H1 (cell line): ENCODE data around the gene ARHGAP26. TPM values are rescaled to one million over a fixed set of nuclear protein-coding genes. Genes with fewer than 3 reads are reported as not detected.

ENCODE experiments used
- CTCF ChIA-PET: fragments of 300-600 bp; sonication (Branson Sonifier 250); formaldehyde crosslinking; loops from one replicate; lab custom pipeline; 2021; ENCODE audit not compliant: partially characterized antibody; lab: Charles Lee
- POLR2A ChIA-PET: fragments of 300-600 bp; sonication (Branson Sonifier 250); formaldehyde crosslinking; loops from one replicate; lab custom pipeline; 2021; ENCODE audit warnings: inconsistent platforms; ENCODE audit not compliant: partially characterized antibody; lab: Charles Lee
- DNase-seq, 2 experiments: peaks; one replicate each; pipeline versions ENCODE4 v3.0.0 to v3.0.0-alpha.2; 2010 to 2022; ENCODE audit warnings: low spot score in 2 of 2, low read depth in 1 of 2, mixed read lengths in 1 of 2
- FAIRE-seq: peaks from 2 replicates; lab custom pipeline; 2011; peaks lifted over from hg19 to GRCh38; lab: Jason Lieb, UNC
- H2AFZ ChIP-seq: 2 replicates; pipeline ENCODE4 v1.8.1; 2012; ENCODE audit warnings: low read length, inconsistent platforms
- H2AK5ac ChIP-seq: 2 replicates; pipeline ENCODE4 v1.6.1; 2013; ENCODE audit warnings: low read depth, low read length
- H2BK120ac ChIP-seq: replicated peaks from 2 replicates; pipeline ENCODE3; 2013; ENCODE audit warnings: low read depth, low read length, inconsistent platforms
- H2BK12ac ChIP-seq: 2 replicates; pipeline ENCODE4 v1.6.1; 2013; ENCODE audit warnings: low read depth, low read length
- H2BK15ac ChIP-seq: 2 replicates; pipeline ENCODE4 v1.6.1; 2013; ENCODE audit warnings: low read length
- H2BK20ac ChIP-seq: 2 replicates; pipeline ENCODE4 v1.6.1; 2013; ENCODE audit warnings: low read length
- H2BK5ac ChIP-seq: 2 replicates; pipeline ENCODE4 v1.6.1; 2013; ENCODE audit warnings: low read depth, low read length
- H3K14ac ChIP-seq: 2 replicates; pipeline ENCODE4 v1.6.1; 2013; ENCODE audit warnings: inconsistent platforms; ENCODE audit not compliant: insufficient read length
- H3K18ac ChIP-seq: 2 replicates; pipeline ENCODE4 v1.6.1; 2013; ENCODE audit warnings: low read length; ENCODE audit errors: extremely low read depth
- H3K23ac ChIP-seq: 2 replicates; pipeline ENCODE4 v1.6.1; 2013; ENCODE audit warnings: inconsistent platforms; ENCODE audit not compliant: insufficient read length
- H3K23me2 ChIP-seq: 2 replicates; pipeline ENCODE4 v1.6.1; 2013; ENCODE audit warnings: low read depth, low read length
- H3K27ac ChIP-seq: 2 replicates; pipeline ENCODE4 v1.6.1; 2011; ENCODE audit warnings: low read depth, low read length, inconsistent platforms
- H3K27me3 ChIP-seq, 4 experiments: replicated peaks in 1 of 4; 1 replicate in 1 of 4; 2 replicates in 3 of 4; pipeline versions ENCODE4 v1.6.1 to v1.8.1; 2011 to 2013; ENCODE audit warnings: low read length in 3 of 4, mild to moderate bottlenecking in 3 of 4, inconsistent platforms in 2 of 4, mixed read lengths in 2 of 4, moderate library complexity in 1 of 4; ENCODE audit not compliant: control insufficient read depth in 3 of 4, insufficient read depth in 3 of 4; ENCODE audit errors: extremely low read depth in 1 of 4
- H3K36me3 ChIP-seq, 4 experiments: 2 replicates each; pipeline versions ENCODE4 v1.6.1 to v1.8.1; 2011 to 2013; ENCODE audit warnings: mild to moderate bottlenecking in 4 of 4, low read length in 3 of 4, moderate library complexity in 2 of 4, control low read depth in 1 of 4, inconsistent platforms in 1 of 4; ENCODE audit not compliant: insufficient read depth in 4 of 4, control insufficient read depth in 2 of 4
- H3K4ac ChIP-seq: replicated peaks from 2 replicates; pipeline ENCODE3; 2013; ENCODE audit warnings: low read length, low read depth, mixed read lengths, inconsistent platforms; ENCODE audit not compliant: insufficient read length
- H3K4me1 ChIP-seq, 4 experiments: replicated peaks in 1 of 4; 1 replicate in 1 of 4; 2 replicates in 3 of 4; pipeline versions ENCODE4 v1.6.1 to v1.8.1; 2011 to 2013; ENCODE audit warnings: low read length in 3 of 4, inconsistent platforms in 2 of 4, mixed read lengths in 1 of 4; ENCODE audit not compliant: insufficient read depth in 4 of 4, control insufficient read depth in 3 of 4
- H3K4me2 ChIP-seq, 2 experiments: 2 replicates each; pipeline versions ENCODE4 v1.6.1 to v1.8.1; 2011 to 2013; ENCODE audit warnings: low read depth in 2 of 2, low read length in 2 of 2, control low read depth in 1 of 2, inconsistent platforms in 1 of 2, mild to moderate bottlenecking in 1 of 2; ENCODE audit not compliant: insufficient read depth in 1 of 2
- H3K4me3 ChIP-seq, 4 experiments: fragments of 200-600, 300-600 bp in 1 of 4; sonication (generic), shearing (Covaris generic), sonication (Bioruptor Twin) in 1 of 4; 2 replicates each; pipeline versions ENCODE4 v1.5.1 to v1.8.1; 2011 to 2016; ENCODE audit warnings: low read length in 4 of 4, low read depth in 3 of 4, control low read depth in 2 of 4, inconsistent platforms in 2 of 4, mild to moderate bottlenecking in 2 of 4, mixed read lengths in 1 of 4, moderate library complexity in 1 of 4; ENCODE audit not compliant: insufficient read depth in 2 of 4; ENCODE audit errors: extremely low read depth in 1 of 4
- H3K56ac ChIP-seq: replicated peaks from 2 replicates; pipeline ENCODE3; 2013; ENCODE audit warnings: low read depth, mild to moderate bottlenecking, mixed read lengths, low read length, inconsistent platforms; ENCODE audit not compliant: insufficient read length
- H3K79me1 ChIP-seq: 2 replicates; pipeline ENCODE4 v1.6.1; 2013; ENCODE audit warnings: low read depth, low read length, control low read depth
- H3K79me2 ChIP-seq, 2 experiments: 2 replicates each; pipeline versions ENCODE4 v1.6.1 to v1.8.1; 2012 to 2013; ENCODE audit warnings: low read length in 2 of 2, mild to moderate bottlenecking in 2 of 2, inconsistent platforms in 1 of 2; ENCODE audit not compliant: insufficient read depth in 2 of 2, control insufficient read depth in 1 of 2
- H3K9ac ChIP-seq, 4 experiments: replicated peaks in 1 of 4; 1 replicate in 1 of 4; 2 replicates in 3 of 4; pipeline versions ENCODE4 v1.6.1 to v1.8.1; 2011 to 2013; ENCODE audit warnings: low read depth in 3 of 4, low read length in 3 of 4, control low read depth in 2 of 4, mild to moderate bottlenecking in 2 of 4, moderate library complexity in 2 of 4, inconsistent platforms in 1 of 4; ENCODE audit errors: extremely low read depth in 1 of 4
- H3K9me3 ChIP-seq, 2 experiments: 2 replicates each; pipeline versions ENCODE4 v1.6.1 to v1.8.1; 2012 to 2013; ENCODE audit warnings: mild to moderate bottlenecking in 2 of 2, moderate library complexity in 2 of 2, control low read depth in 1 of 2, inconsistent platforms in 1 of 2, low read depth in 1 of 2, low read length in 1 of 2, mixed read lengths in 1 of 2; ENCODE audit not compliant: insufficient read depth in 2 of 2
- H4K20me1 ChIP-seq, 2 experiments: replicated peaks in 1 of 2; 2 replicates each; pipeline versions ENCODE3 to v1.8.1; 2011 to 2013; ENCODE audit warnings: inconsistent platforms in 2 of 2, low read length in 2 of 2, mild to moderate bottlenecking in 1 of 2; ENCODE audit not compliant: insufficient read depth in 2 of 2, control insufficient read depth in 1 of 2
- H4K5ac ChIP-seq: 2 replicates; pipeline ENCODE4 v1.6.1; 2013; ENCODE audit warnings: low read length, low read depth, mixed read lengths, inconsistent platforms; ENCODE audit not compliant: insufficient read length
- H4K8ac ChIP-seq: 2 replicates; pipeline ENCODE4 v1.8.0; 2013; ENCODE audit warnings: mild to moderate bottlenecking, moderate library complexity, low read length, inconsistent platforms; ENCODE audit not compliant: insufficient read depth; ENCODE audit errors: extremely low read depth
- H4K91ac ChIP-seq: replicated peaks from 2 replicates; pipeline ENCODE3; 2013; ENCODE audit warnings: low read length, mixed read lengths, inconsistent platforms; ENCODE audit not compliant: insufficient read length
- CBX8 ChIP-seq: fragments of 300-800, 300-1000 bp; sonication (generic); IDR thresholded peaks from 2 replicates; pipeline ENCODE4 v1.7.1; 2016; ENCODE audit warnings: low read depth, low read length, borderline replicate concordance
- CREB1 ChIP-seq: IDR thresholded peaks from 2 replicates; pipeline ENCODE4 v1.6.1; 2012; ENCODE audit warnings: inconsistent platforms
- JUN ChIP-seq: IDR thresholded peaks from 2 replicates; pipeline ENCODE4 v1.6.1; 2011; ENCODE audit warnings: low read depth, mild to moderate bottlenecking, improper control_type of control experiment, low read length
- POLR2A ChIP-seq, 2 experiments: IDR thresholded peaks; 1 replicate in 1 of 2; 2 replicates in 1 of 2; pipeline ENCODE4 v1.6.1; 2011; ENCODE audit warnings: low read depth in 2 of 2, low read length in 2 of 2, mild to moderate bottlenecking in 2 of 2; ENCODE audit errors: control extremely low read depth in 1 of 2
- RAD21 ChIP-seq, 2 experiments: IDR thresholded peaks in 1 of 2; conservative IDR thresholded peaks in 1 of 2; 2 replicates each; pipeline ENCODE4 v1.6.1; 2011; ENCODE audit warnings: low read depth in 2 of 2, low read length in 2 of 2, improper control_type of control experiment in 1 of 2, inconsistent platforms in 1 of 2, mild to moderate bottlenecking in 1 of 2, moderate library complexity in 1 of 2
- RBBP5 ChIP-seq: IDR thresholded peaks from 2 replicates; pipeline ENCODE4 v1.7.1; 2012; ENCODE audit warnings: low read depth, mild to moderate bottlenecking, inconsistent platforms, low read length, moderate library complexity, borderline replicate concordance
- SIRT6 ChIP-seq: IDR thresholded peaks from one replicate; pipeline ENCODE4 v1.7.1; 2012; ENCODE audit warnings: low read length, inconsistent platforms
- SP1 ChIP-seq: IDR thresholded peaks from 2 replicates; pipeline ENCODE4 v1.6.1; 2011; ENCODE audit warnings: low read depth, low read length
- TEAD4 ChIP-seq: IDR thresholded peaks from 2 replicates; pipeline ENCODE4 v1.6.1; 2012; ENCODE audit warnings: low read depth, low read length, inconsistent platforms, mixed read lengths
- WGBS, 2 experiments: shearing (Covaris generic) in 1 of 2; methylation state at CpG; one replicate each; pipeline versions ENCODE4 v1.1.6 to v1.1.7; 2013 to 2015; ENCODE audit warnings: low lambda C conversion rate in 2 of 2, mixed read lengths in 2 of 2, inconsistent platforms in 1 of 2, low coverage in 1 of 2, missing lambda C conversion rate in 1 of 2; ENCODE audit not compliant: insufficient replicate concordance in 2 of 2, insufficient coverage in 1 of 2, insufficient read length in 1 of 2; ENCODE audit errors: extremely low coverage in 1 of 2, missing lambda C conversion rate in 1 of 2; 5-methylcytosine and 5-hydroxymethylcytosine counted together
- polyA plus RNA-seq, 7 experiments: library from polyadenylated mRNA; depleted of rRNA in 3 of 7; stranded (reverse) in 5 of 7; unstranded in 2 of 7; fragments of >200 nt in 5 of 7; fragments of 200-250 nt in 2 of 7; gene quantifications; 1 replicate in 5 of 7; 2 replicates in 1 of 7; 4 replicates in 1 of 7; pipeline versions ENCODE4 v1.2.1 to v1.2.3, GENCODE V29; 2011 to 2013; ENCODE audit warnings: missing spikeins in 2 of 7, mixed read lengths in 2 of 7
- total RNA-seq: library from RNA; stranded (reverse); fragmentation: NEBNext Ultra II Directional; extraction: Animal tissue kit (Norgen Biotek cat#: 25700); gene quantifications from 2 replicates; pipeline ENCODE4 v1.2.1, GENCODE V29; 2021
- TF ChIP-seq, protein P1 (sequence below): IDR thresholded peaks from 2 replicates; pipeline ENCODE4 v1.6.1; 2012; ENCODE audit warnings: inconsistent platforms
- TF ChIP-seq, protein P2 (sequence below): IDR thresholded peaks from 2 replicates; pipeline ENCODE4 v1.6.1; 2012; ENCODE audit warnings: low read length, inconsistent platforms

Gene ARHGAP26
- total and polyA plus RNA-seq, 2 of the 8 experiments (the other 6 are each of a cell fraction or from before 2014, with no cell fraction given), result 7.1 to 24.8 TPM

DNA sequence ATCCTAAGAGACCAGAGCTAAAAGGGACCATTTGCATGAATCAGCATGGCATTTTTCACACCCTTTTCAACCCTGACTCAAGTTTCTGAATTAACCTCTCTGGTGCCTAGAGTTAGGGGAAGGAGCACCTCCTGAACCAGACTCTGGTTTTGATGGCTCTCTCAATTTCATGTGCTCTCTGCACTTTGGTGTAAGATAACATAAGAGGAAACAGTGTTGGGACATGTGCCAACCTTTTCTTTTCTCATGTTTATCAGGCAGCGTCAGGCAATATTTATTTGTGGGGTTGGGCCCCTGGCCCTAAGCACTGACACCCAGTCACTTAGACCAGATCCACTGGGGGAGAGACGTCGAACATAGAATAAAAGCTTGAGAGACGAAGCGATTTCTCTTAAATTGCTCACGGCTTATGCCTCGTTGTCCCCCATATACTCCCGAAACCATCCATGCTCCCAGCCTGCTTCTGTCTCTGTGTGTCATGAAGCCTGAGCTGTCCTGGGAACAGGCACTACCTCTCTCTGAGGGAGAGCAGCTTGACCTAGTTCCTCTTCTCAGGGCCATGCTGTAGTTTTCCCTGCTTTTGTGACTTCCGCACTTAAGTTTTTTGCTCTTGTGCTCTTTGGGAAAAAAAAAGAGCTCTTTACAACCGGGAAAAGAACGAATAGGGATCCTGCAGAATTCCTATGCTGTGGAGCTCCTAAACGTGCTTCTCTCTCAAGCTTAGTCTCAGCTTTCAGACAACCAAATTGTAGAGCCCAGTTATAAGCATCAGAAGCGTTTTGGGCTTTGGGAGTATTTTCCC lies 437.6 kb downstream of the ARHGAP26 start:
- Histone ChIP-seq H3K27ac (no peak overlapping the region), H2BK12ac (no peak overlapping the region), H3K4me2 (no peak overlapping the region), H2BK15ac (no peak overlapping the region), H3K79me2 (no peaks in the 10 kb centered on the region), H3K27me3 (no peaks in the 10 kb centered on the region), H4K8ac (no peak overlapping the region), H3K36me3 (no peaks in the 10 kb centered on the region), H3K79me1 (no peaks in the 10 kb centered on the region), H4K20me1 (no peaks in the 10 kb centered on the region), H3K9me3 (no peaks in the 10 kb centered on the region), H4K91ac (no peak overlapping the region), H3K23ac (no peak overlapping the region), H2BK20ac (no peak overlapping the region), H4K5ac (no peak overlapping the region), H3K56ac (no peak overlapping the region), H3K14ac (no peak overlapping the region), H2BK5ac (0 out of 2 replicates have a peak overlapping the region, but pooled peaks have one; percentile 21), H3K4me1 (peaks cover 0 to 4% (median 0%) of the 10 kb centered on the region in 4 experiments; a peak in 1 of 7 replicates), H3K9ac (no peak overlapping the region), H3K18ac (peak overlapping the region; percentile 68; the same call in 1 of the 2 replicates), H2BK120ac (no peak overlapping the region), H3K4me3 (no peak overlapping the region), H3K4ac (no peak overlapping the region), H3K23me2 (no peaks in the 10 kb centered on the region), H2AFZ (no peak overlapping the region), H2AK5ac (no peak overlapping the region)
- WGBS, 2 experiments, result 85% methylated on average over 13 of the region's 13 CpGs; no CpG with 5 or more reads in 1 of the 2 experiments
- POLR2A ChIA-PET, result no interaction called here
- CTCF ChIA-PET, result interaction anchor here (0.6 to 5.3 kb wide), 12 partner anchors 11 to 347 kb away, joined by 3 to 33 read pairs (median 4); no protein-coding TSS in a partner anchor
- DNase-seq (no peak), FAIRE-seq (no peak)
- no peak for TF ChIP-seq CREB1
- TF ChIP-seq SP1, result no peak
- no peak for TF ChIP-seq RBBP5
- TF ChIP-seq, protein P1, sequence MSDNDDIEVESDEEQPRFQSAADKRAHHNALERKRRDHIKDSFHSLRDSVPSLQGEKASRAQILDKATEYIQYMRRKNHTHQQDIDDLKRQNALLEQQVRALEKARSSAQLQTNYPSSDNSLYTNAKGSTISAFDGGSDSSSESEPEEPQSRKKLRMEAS, result no peak
- TF ChIP-seq RAD21 (IDR thresholded peaks at IDR 0.05 in 1 of 2, conservative IDR thresholded peaks at IDR 0.05 in 1 of 2; ENCODE audit: low read depth in 2 of 2, low read length in 2 of 2), result no peak
- TF ChIP-seq, protein P2, sequence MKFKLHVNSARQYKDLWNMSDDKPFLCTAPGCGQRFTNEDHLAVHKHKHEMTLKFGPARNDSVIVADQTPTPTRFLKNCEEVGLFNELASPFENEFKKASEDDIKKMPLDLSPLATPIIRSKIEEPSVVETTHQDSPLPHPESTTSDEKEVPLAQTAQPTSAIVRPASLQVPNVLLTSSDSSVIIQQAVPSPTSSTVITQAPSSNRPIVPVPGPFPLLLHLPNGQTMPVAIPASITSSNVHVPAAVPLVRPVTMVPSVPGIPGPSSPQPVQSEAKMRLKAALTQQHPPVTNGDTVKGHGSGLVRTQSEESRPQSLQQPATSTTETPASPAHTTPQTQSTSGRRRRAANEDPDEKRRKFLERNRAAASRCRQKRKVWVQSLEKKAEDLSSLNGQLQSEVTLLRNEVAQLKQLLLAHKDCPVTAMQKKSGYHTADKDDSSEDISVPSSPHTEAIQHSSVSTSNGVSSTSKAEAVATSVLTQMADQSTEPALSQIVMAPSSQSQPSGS, result no peak
- no peak for TF ChIP-seq TEAD4
- no peak for TF ChIP-seq JUN
- TF ChIP-seq CBX8, result no peak
- TF ChIP-seq POLR2A (IDR thresholded peaks at IDR 0.05; ENCODE audit: control extremely low read depth in 1 of 2, low read depth in 2 of 2, low read length in 2 of 2), result no peak
- no peak for TF ChIP-seq SIRT6
